ENCODE measurements around the gene SLC16A10.
"Not testable (repeated sequence)": the region's sequence is repeated elsewhere in the genome, so short reads cannot be mapped to it uniquely, and the experiment has no call there.

Gene SLC16A10

GRCh38 chr6:111087871-111088667 lies 766 bp downstream of the SLC16A10 start:
- peak; percentile 11 for DNase-seq

- DNase-seq: no peak
Measured at GRCh38 chr6:111088668-111089003, 1.3 kb downstream of the SLC16A10 start.

- no peak for DNase-seq
Measured at GRCh38 chr6:111090766-111091165, 3.5 kb downstream of the SLC16A10 start.

- DNase-seq: no peak
Measured at GRCh38 chr6:111091987-111092386, 4.7 kb downstream of the SLC16A10 start.

GRCh38 chr6:111095488-111095887 lies 8.2 kb downstream of the SLC16A10 start:
- not testable (repeated sequence) for DNase-seq

- DNase-seq: no peak
Measured at GRCh38 chr6:111096246-111096645, 8.9 kb downstream of the SLC16A10 start.

- DNase-seq: no peak
Measured at GRCh38 chr6:111098597-111098996, 11.3 kb downstream of the SLC16A10 start.

GRCh38 chr6:111101987-111102386 lies 14.7 kb downstream of the SLC16A10 start:
- no peak for DNase-seq

- DNase-seq: peak; percentile 64
Measured at GRCh38 chr6:111105578-111105977, 18.3 kb downstream of the SLC16A10 start.

GRCh38 chr6:111107589-111107988 lies 20.3 kb downstream of the SLC16A10 start:
- no peak for DNase-seq

GRCh38 chr6:111110036-111110435 lies 22.7 kb downstream of the SLC16A10 start:
- no peak for DNase-seq

GRCh38 chr6:111113336-111114086 lies 26.2 kb downstream of the SLC16A10 start:
- peak; percentile 41 for DNase-seq

GRCh38 chr6:111114087-111114443 lies 26.8 kb downstream of the SLC16A10 start:
- no peak for DNase-seq

- DNase-seq: peak; percentile 3
Measured at GRCh38 chr6:111114482-111114881, 27.2 kb downstream of the SLC16A10 start.

- DNase-seq: peak; percentile 3
Measured at GRCh38 chr6:111118826-111119225, 31.5 kb downstream of the SLC16A10 start.

GRCh38 chr6:111119571-111120329 lies 32.4 kb downstream of the SLC16A10 start:
- no peak for DNase-seq

- DNase-seq: no peak
Measured at GRCh38 chr6:111121789-111122350, 34.6 kb downstream of the SLC16A10 start.

- no peak for DNase-seq
Measured at GRCh38 chr6:111122458-111123286, 35.4 kb downstream of the SLC16A10 start.

GRCh38 chr6:111124406-111124805 lies 37.1 kb downstream of the SLC16A10 start:
- DNase-seq: no peak

GRCh38 chr6:111129013-111129412 lies 41.7 kb downstream of the SLC16A10 start:
- no peak for DNase-seq

GRCh38 chr6:111131018-111131417 lies 43.7 kb downstream of the SLC16A10 start:
- not testable (repeated sequence) for DNase-seq

GRCh38 chr6:111132669-111133068 lies 45.4 kb downstream of the SLC16A10 start:
- not testable (repeated sequence) for DNase-seq
